Osteocyte (in vitro differentiated cells): Measurements from ENCODE around the gene EID2. TPM values are rescaled to one million over a fixed set of nuclear protein-coding genes. Genes with fewer than 3 reads are reported as not detected.

Experiments
- DNase-seq: peaks from one replicate; pipeline ENCODE4 v3.0.0; 2021; ENCODE audit warnings: mixed read lengths; ENCODE audit not compliant: unreplicated experiment; ENCODE audit errors: extremely low spot score
- H3K27ac Mint-ChIP-seq: one replicate; pipeline ENCODE4 v1.8.0; 2021; ENCODE audit warnings: mild to moderate bottlenecking, mixed read lengths; ENCODE audit not compliant: unreplicated experiment
- H3K27me3 Mint-ChIP-seq: one replicate; pipeline ENCODE4 v1.8.0; 2021; ENCODE audit warnings: mixed read lengths; ENCODE audit not compliant: unreplicated experiment
- H3K36me3 Mint-ChIP-seq: one replicate; pipeline ENCODE4 v1.8.0; 2021; ENCODE audit warnings: mixed read lengths; ENCODE audit not compliant: unreplicated experiment
- H3K4me1 Mint-ChIP-seq: one replicate; pipeline ENCODE4 v1.8.0; 2021; ENCODE audit warnings: mixed read lengths; ENCODE audit not compliant: unreplicated experiment
- H3K4me3 Mint-ChIP-seq: one replicate; pipeline ENCODE4 v1.8.0; 2021; ENCODE audit warnings: mild to moderate bottlenecking, moderate library complexity, mixed read lengths; ENCODE audit not compliant: unreplicated experiment
- H3K9me3 Mint-ChIP-seq: one replicate; pipeline ENCODE4 v1.8.0; 2021; ENCODE audit warnings: mixed read lengths; ENCODE audit not compliant: unreplicated experiment
- CTCF ChIP-seq: fragments of 200-600 bp; sonication (generic); IDR thresholded peaks from 2 replicates; pipeline ENCODE4 v1.5.0; 2021; ENCODE audit warnings: antibody characterized with exemption, mild to moderate bottlenecking, moderate library complexity
- total RNA-seq: library from RNA; stranded (reverse); gene quantifications from 2 replicates; pipeline ENCODE4 v1.2.1, GENCODE V29; 2021

Gene EID2
- total RNA-seq, 1 donor from 2014 or later, result 18.1 TPM

- Mint-ChIP-seq H3K9me3 (no peaks in the 10 kb centered on the region), H3K27ac (no peak overlapping the region), H3K36me3 (peaks cover 17% of the 10 kb centered on the region), H3K4me1 (no peaks in the 10 kb centered on the region), H3K27me3 (peaks cover 9% of the 10 kb centered on the region), H3K4me3 (no peak overlapping the region)
- DNase-seq, result no peak
- TF ChIP-seq CTCF, result no peak
Observed at GRCh38 chr19:39492225-39492624, 47.7 kb downstream of the EID2 start.

DNA sequence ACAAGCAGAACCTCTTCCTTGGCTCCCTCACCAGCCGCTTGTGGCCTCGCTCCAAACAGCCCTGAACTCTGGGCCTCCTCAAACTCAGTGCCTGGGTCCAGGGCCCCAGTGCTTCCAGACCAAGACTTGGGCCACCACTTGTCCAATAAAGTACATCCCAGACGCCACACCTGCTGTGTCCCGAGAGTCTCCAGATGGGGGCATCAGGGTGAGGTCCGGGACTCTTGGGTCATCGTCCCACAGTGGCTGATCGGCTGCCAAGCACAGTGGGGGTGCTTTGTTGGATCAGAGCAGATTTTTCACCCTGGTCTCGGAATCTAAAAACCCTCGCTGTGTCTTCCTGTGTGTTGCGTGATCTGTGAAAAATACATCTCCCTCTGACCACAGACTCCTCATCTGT is 50.2 kb downstream of the EID2 start:
- Mint-ChIP-seq H3K9me3 (no peaks in the 10 kb centered on the region), H3K27me3 (no peaks in the 10 kb centered on the region), H3K4me1 (no peaks in the 10 kb centered on the region), H3K27ac (no peak overlapping the region), H3K36me3 (peaks cover 20% of the 10 kb centered on the region), H3K4me3 (no peak overlapping the region)
- no peak for TF ChIP-seq CTCF
- no peak for DNase-seq

Other genes with a start within 250 kb of the EID2 start
- not detected in 2 replicates for gene IFNL1, start 243.8 kb downstream of the EID2 start, total RNA-seq
- gene LRFN1, start 219.3 kb downstream of the EID2 start, total RNA-seq, result 0.31 and 0.35 TPM in 2 replicates
- gene GMFG, start 204.1 kb downstream of the EID2 start, total RNA-seq, result not detected in 2 replicates
- gene SAMD4B, start 197.7 kb downstream of the EID2 start, total RNA-seq, result 100 and 101 TPM in 2 replicates
- gene PAF1, start 149.1 kb downstream of the EID2 start, total RNA-seq, result 45.6 and 45.9 TPM in 2 replicates
- gene MED29, start 148.8 kb downstream of the EID2 start, total RNA-seq, result 37.1 and 38.7 TPM in 2 replicates
- gene ZFP36, start 133.3 kb downstream of the EID2 start, total RNA-seq, result 81.5 and 105 TPM in 2 replicates
- 131 and 150 TPM in 2 replicates for gene PLEKHG2, start 127.5 kb downstream of the EID2 start, total RNA-seq
- gene RPS16, start 104.2 kb downstream of the EID2 start, total RNA-seq, result 1,827 and 1,860 TPM in 2 replicates
- gene SUPT5H, start 94.6 kb downstream of the EID2 start, total RNA-seq, result 130 and 132 TPM in 2 replicates
- gene TIMM50, start 59.3 kb downstream of the EID2 start, total RNA-seq, result 55.9 and 56.0 TPM in 2 replicates
- gene DLL3, start 41.2 kb downstream of the EID2 start, total RNA-seq, result 0.42 and 0.62 TPM in 2 replicates
- not detected in 2 replicates for gene SELENOV, start 25.0 kb downstream of the EID2 start, total RNA-seq
- gene EID2B, start 7.3 kb downstream of the EID2 start, total RNA-seq, result 3.6 and 4.0 TPM in 2 replicates
- not detected in 2 replicates for gene LGALS13, start 62.4 kb upstream of the EID2 start, total RNA-seq
- not detected in 2 replicates for gene LGALS16, start 115.8 kb upstream of the EID2 start, total RNA-seq
- gene LGALS14, start 164.3 kb upstream of the EID2 start, total RNA-seq, result not detected in 2 replicates
- not detected in 2 replicates for gene CLC, start 197.9 kb upstream of the EID2 start, total RNA-seq
- not detected in 2 replicates for gene LEUTX, start 238.7 kb upstream of the EID2 start, total RNA-seq